ENCODE data around the gene VPS11. TPM values are rescaled to one million over a fixed set of nuclear protein-coding genes. Genes with fewer than 3 reads are reported as not detected.

Gene VPS11
- total and polyA plus RNA-seq, 2 experiments from 2014 or later, result 21.0 to 24.1 TPM

GRCh38 chr11:119110439-119110838, 42.8 kb downstream of the VPS11 start:
- no peak for DNase-seq
- no peak overlapping the region for H3K4me2 ChIP-seq (ENCODE audit: unreplicated experiment)
- no peak overlapping the region for H3K4me3 ChIP-seq
- H3K27me3 ChIP-seq (replicated peaks; ENCODE audit: insufficient read depth), result no peaks in the 10 kb centered on the region
- no peaks in the 10 kb centered on the region for H3F3A ChIP-seq (ENCODE audit: insufficient read depth)
- H3K9me2 ChIP-seq (ENCODE audit: insufficient read depth), result no peaks in the 10 kb centered on the region
- no peak overlapping the region for H2AFZ ChIP-seq
- H3K9me3 ChIP-seq (ENCODE audit: low read depth), result no peaks in the 10 kb centered on the region
- H3K79me2 ChIP-seq (ENCODE audit: insufficient read depth), result peaks cover 36% of the 10 kb centered on the region
- peaks cover 17% of the 10 kb centered on the region for H3K4me1 ChIP-seq (ENCODE audit: insufficient read depth)
- H3K9ac ChIP-seq, result no peak overlapping the region
- no peak for TF ChIP-seq EZH2 (IDR thresholded peaks at IDR 0.05; ENCODE audit: insufficient read depth, poor library complexity, severe bottlenecking)
- no peak for TF ChIP-seq EZH2phosphoT487 (IDR thresholded peaks at IDR 0.05; ENCODE audit: insufficient read depth, low read depth)
- in situ Hi-C loops (cut with MboI), result no loop called here
- H4K20me1 ChIP-seq (ENCODE audit: insufficient read depth), result no peaks in the 10 kb centered on the region
- WGBS, 2 experiments (ENCODE audit: low coverage in 1 of 2, low lambda C conversion rate in 2 of 2, missing lambda C conversion rate in 2 of 2), result 60 to 68% methylated on average over 10 of the region's 10 CpGs
- H3K27ac ChIP-seq, result no peak overlapping the region
- no peaks in the 10 kb centered on the region; the same call in 1 of the 2 replicates for H3K36me3 ChIP-seq (ENCODE audit: low read depth)

- Histone ChIP-seq H3K9me3 (ENCODE audit: low read depth) (no peaks in the 10 kb centered on the region), H3K36me3 (ENCODE audit: low read depth) (no peaks in the 10 kb centered on the region; the same call in 1 of the 2 replicates), H3K27ac (no peak overlapping the region), H2AFZ (no peak overlapping the region), H4K20me1 (ENCODE audit: insufficient read depth) (no peaks in the 10 kb centered on the region), H3K79me2 (ENCODE audit: insufficient read depth) (peaks cover 36% of the 10 kb centered on the region), H3K4me1 (ENCODE audit: insufficient read depth) (peaks cover 15% of the 10 kb centered on the region), H3F3A (ENCODE audit: insufficient read depth) (no peaks in the 10 kb centered on the region), H3K9me2 (ENCODE audit: insufficient read depth) (no peaks in the 10 kb centered on the region), H3K4me2 (ENCODE audit: unreplicated experiment) (no peak overlapping the region), H3K4me3 (no peak overlapping the region), H3K27me3 (replicated peaks; ENCODE audit: insufficient read depth) (no peaks in the 10 kb centered on the region), H3K9ac (no peak overlapping the region)
- WGBS, 2 experiments (ENCODE audit: low coverage in 1 of 2, low lambda C conversion rate in 2 of 2, missing lambda C conversion rate in 2 of 2), result 90 to 93% methylated on average over 11 of the region's 11 CpGs
- in situ Hi-C loops (cut with MboI), result no loop called here
- TF ChIP-seq EZH2 (IDR thresholded peaks at IDR 0.05; ENCODE audit: insufficient read depth, poor library complexity, severe bottlenecking) (no peak), EZH2phosphoT487 (IDR thresholded peaks at IDR 0.05; ENCODE audit: insufficient read depth, low read depth) (no peak)
- DNase-seq, result no peak
Observed at GRCh38 chr11:119111361-119111925, 43.8 kb downstream of the VPS11 start.

GRCh38 chr11:119112314-119113020, 44.8 kb downstream of the VPS11 start:
- Histone ChIP-seq H3F3A (ENCODE audit: insufficient read depth) (no peaks in the 10 kb centered on the region), H4K20me1 (ENCODE audit: insufficient read depth) (no peaks in the 10 kb centered on the region), H3K9me2 (ENCODE audit: insufficient read depth) (no peaks in the 10 kb centered on the region), H3K4me1 (ENCODE audit: insufficient read depth) (peaks cover 10% of the 10 kb centered on the region), H2AFZ (no peak overlapping the region), H3K9ac (no peak overlapping the region), H3K79me2 (ENCODE audit: insufficient read depth) (peaks cover 30% of the 10 kb centered on the region), H3K27me3 (replicated peaks; ENCODE audit: insufficient read depth) (no peaks in the 10 kb centered on the region), H3K4me2 (ENCODE audit: unreplicated experiment) (no peak overlapping the region), H3K9me3 (ENCODE audit: low read depth) (no peaks in the 10 kb centered on the region), H3K36me3 (ENCODE audit: low read depth) (no peaks in the 10 kb centered on the region; the same call in 1 of the 2 replicates), H3K27ac (no peak overlapping the region), H3K4me3 (no peak overlapping the region)
- DNase-seq, result no peak
- no peak for TF ChIP-seq EZH2 (IDR thresholded peaks at IDR 0.05; ENCODE audit: insufficient read depth, poor library complexity, severe bottlenecking)
- TF ChIP-seq EZH2phosphoT487 (IDR thresholded peaks at IDR 0.05; ENCODE audit: insufficient read depth, low read depth), result no peak
- 86 to 90% methylated on average over 12 of the region's 12 CpGs for WGBS, 2 experiments (ENCODE audit: low coverage in 1 of 2, low lambda C conversion rate in 2 of 2, missing lambda C conversion rate in 2 of 2)
- in situ Hi-C loops (cut with MboI), result no loop called here

GRCh38 chr11:119113716-119114115, 46.1 kb downstream of the VPS11 start:
- no peak overlapping the region for H3K27ac ChIP-seq
- no peaks in the 10 kb centered on the region; the same call in 1 of the 2 replicates for H3K36me3 ChIP-seq (ENCODE audit: low read depth)
- no peaks in the 10 kb centered on the region for H3K9me2 ChIP-seq (ENCODE audit: insufficient read depth)
- no peaks in the 10 kb centered on the region for H4K20me1 ChIP-seq (ENCODE audit: insufficient read depth)
- no peak overlapping the region for H3K4me3 ChIP-seq
- H3K27me3 ChIP-seq (replicated peaks; ENCODE audit: insufficient read depth), result no peaks in the 10 kb centered on the region
- no peak for DNase-seq
- no peaks in the 10 kb centered on the region for H3K9me3 ChIP-seq (ENCODE audit: low read depth)
- TF ChIP-seq EZH2 (IDR thresholded peaks at IDR 0.05; ENCODE audit: insufficient read depth, poor library complexity, severe bottlenecking) (no peak), EZH2phosphoT487 (IDR thresholded peaks at IDR 0.05; ENCODE audit: insufficient read depth, low read depth) (no peak)
- H2AFZ ChIP-seq, result no peak overlapping the region
- no peak overlapping the region for H3K4me2 ChIP-seq (ENCODE audit: unreplicated experiment)
- in situ Hi-C loops (cut with MboI), result no loop called here
- peaks cover 18% of the 10 kb centered on the region for H3K79me2 ChIP-seq (ENCODE audit: insufficient read depth)
- WGBS, 2 experiments (ENCODE audit: low coverage in 1 of 2, low lambda C conversion rate in 2 of 2, missing lambda C conversion rate in 2 of 2), result 94 to 95% methylated on average over 9 of the region's 9 CpGs
- H3K9ac ChIP-seq, result no peak overlapping the region
- peaks cover 6% of the 10 kb centered on the region for H3F3A ChIP-seq (ENCODE audit: insufficient read depth)
- H3K4me1 ChIP-seq (ENCODE audit: insufficient read depth), result peaks cover 4% of the 10 kb centered on the region
